ENCODE results near the gene MNT. TPM values are rescaled to one million over a fixed set of nuclear protein-coding genes. Genes with fewer than 3 reads are reported as not detected.
A peak's percentile ranks its signal among the peaks of the same experiment; 100 is the strongest.

Gene MNT
- total and polyA plus RNA-seq, 11 donors: 4.1 to 20.4 (median 9.8) TPM

DNA sequence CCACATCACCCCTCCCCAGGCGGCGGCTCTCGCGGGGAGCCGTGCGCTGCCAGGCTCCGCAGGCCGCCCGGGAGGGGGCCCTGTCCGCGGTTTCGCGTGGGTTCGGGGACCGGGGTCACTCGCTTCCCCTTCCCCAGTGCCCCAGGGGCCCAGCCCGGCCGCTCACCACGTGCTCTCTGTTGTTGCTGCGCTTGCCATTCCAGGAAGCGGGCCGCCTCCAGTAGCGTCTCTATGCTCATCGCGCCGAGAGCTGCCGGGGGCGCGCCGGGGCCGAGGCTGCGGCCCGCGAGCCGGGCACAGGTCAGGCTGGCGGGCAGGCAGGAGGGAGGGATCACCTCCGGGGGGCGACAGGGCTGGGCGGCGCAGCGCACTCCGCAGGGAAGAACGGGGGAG, 390 bp downstream of the MNT start:
- Histone ChIP-seq H3K27ac (peak overlapping the region; percentile 94 to 100 (median 99)), H3K4me1 (peaks cover 21 to 76% (median 61%) of the 10 kb centered on the region in 12 donors), H3K4me3 (peak overlapping the region; percentile 71 to 99 (median 92)), H3K9me3 (no peaks in the 10 kb centered on the region), H3K36me3 (no peaks in the 10 kb centered on the region), H3K27me3 (no peaks in the 10 kb centered on the region)
- intact Hi-C loops (cut with DNase I): no loop called here
- 0 to 2% (median 1%) methylated on average over 15 to 43 of the region's 43 CpGs for WGBS, 4 donors
- DNase-seq (peak; percentile 57 to 80 (median 67)), ATAC-seq (no peak)
- no peak for TF ChIP-seq POLR2A (IDR thresholded peaks at IDR 0.05)
- TF ChIP-seq, protein P1, sequence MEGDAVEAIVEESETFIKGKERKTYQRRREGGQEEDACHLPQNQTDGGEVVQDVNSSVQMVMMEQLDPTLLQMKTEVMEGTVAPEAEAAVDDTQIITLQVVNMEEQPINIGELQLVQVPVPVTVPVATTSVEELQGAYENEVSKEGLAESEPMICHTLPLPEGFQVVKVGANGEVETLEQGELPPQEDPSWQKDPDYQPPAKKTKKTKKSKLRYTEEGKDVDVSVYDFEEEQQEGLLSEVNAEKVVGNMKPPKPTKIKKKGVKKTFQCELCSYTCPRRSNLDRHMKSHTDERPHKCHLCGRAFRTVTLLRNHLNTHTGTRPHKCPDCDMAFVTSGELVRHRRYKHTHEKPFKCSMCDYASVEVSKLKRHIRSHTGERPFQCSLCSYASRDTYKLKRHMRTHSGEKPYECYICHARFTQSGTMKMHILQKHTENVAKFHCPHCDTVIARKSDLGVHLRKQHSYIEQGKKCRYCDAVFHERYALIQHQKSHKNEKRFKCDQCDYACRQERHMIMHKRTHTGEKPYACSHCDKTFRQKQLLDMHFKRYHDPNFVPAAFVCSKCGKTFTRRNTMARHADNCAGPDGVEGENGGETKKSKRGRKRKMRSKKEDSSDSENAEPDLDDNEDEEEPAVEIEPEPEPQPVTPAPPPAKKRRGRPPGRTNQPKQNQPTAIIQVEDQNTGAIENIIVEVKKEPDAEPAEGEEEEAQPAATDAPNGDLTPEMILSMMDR (IDR thresholded peaks at IDR 0.05): no peak

DNA sequence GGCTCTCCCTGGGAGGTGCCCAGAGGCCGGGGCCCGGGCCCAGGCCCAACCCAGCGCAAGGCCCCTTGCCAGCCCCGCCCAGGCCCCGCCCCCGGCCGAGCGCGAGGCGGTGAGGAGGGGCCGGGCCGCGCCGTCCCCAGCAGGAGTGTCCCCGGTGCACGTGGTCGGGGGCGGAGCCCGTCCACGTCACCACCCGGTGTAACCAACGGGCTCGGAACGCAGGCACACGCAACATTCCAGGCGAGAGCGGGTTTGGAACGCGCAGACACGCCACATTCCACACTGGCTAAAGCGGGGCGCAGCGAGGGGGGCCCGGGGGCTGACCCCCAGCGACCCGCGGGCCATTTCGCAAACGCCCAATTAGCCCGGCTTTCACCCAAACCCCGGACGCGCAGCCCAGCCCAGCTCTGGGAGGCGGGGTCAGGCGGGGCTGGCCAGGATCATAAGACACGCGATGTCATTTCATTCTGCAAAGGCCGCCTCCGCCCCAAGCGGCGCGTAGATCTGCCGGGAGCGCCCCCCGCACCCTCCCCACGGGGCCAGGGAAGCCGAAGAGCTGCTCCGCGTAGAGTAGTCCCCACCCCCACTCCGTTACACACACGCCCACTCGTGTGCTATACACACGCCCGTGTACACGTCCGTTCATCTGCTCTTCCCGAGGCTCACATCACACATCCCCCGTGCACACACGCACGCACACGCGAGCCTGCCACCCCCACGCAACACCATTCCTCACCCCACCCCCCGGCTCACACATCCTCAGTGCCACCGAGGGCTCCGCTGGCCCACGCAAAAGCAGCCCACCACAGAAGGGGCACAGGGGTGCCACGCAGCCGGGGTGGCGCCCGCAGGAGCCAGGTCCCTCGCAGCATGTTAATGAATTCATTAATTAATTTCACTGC, 1.0 kb downstream of the MNT start:
- TF ChIP-seq, protein P1 (IDR thresholded peaks at IDR 0.05): no peak
- peak; percentile 19 to 78 for TF ChIP-seq POLR2A (IDR thresholded peaks at IDR 0.05)
- Histone ChIP-seq H3K4me1 (peaks cover 24 to 76% (median 65%) of the 10 kb centered on the region in 12 donors), H3K4me3 (peak overlapping the region; percentile 71 to 99 (median 92)), H3K27me3 (no peaks in the 10 kb centered on the region), H3K9me3 (no peaks in the 10 kb centered on the region), H3K27ac (peak overlapping the region; percentile 95 to 100 (median 99)), H3K36me3 (no peaks in the 10 kb centered on the region)
- intact Hi-C loops (cut with DNase I): loop anchor here in 1 of 10 donors (10.0 kb wide), 2 partner anchors 305 to 685 kb away; partner anchors contain the start of gene TLCD2
- ATAC-seq: peak; percentile 52 to 76 (median 67)
- peak; percentile 96 to 97 (median 96) for DNase-seq
- WGBS, 4 donors: 0 to 2% (median 1%) methylated on average over 24 to 82 of the region's 82 CpGs

DNA sequence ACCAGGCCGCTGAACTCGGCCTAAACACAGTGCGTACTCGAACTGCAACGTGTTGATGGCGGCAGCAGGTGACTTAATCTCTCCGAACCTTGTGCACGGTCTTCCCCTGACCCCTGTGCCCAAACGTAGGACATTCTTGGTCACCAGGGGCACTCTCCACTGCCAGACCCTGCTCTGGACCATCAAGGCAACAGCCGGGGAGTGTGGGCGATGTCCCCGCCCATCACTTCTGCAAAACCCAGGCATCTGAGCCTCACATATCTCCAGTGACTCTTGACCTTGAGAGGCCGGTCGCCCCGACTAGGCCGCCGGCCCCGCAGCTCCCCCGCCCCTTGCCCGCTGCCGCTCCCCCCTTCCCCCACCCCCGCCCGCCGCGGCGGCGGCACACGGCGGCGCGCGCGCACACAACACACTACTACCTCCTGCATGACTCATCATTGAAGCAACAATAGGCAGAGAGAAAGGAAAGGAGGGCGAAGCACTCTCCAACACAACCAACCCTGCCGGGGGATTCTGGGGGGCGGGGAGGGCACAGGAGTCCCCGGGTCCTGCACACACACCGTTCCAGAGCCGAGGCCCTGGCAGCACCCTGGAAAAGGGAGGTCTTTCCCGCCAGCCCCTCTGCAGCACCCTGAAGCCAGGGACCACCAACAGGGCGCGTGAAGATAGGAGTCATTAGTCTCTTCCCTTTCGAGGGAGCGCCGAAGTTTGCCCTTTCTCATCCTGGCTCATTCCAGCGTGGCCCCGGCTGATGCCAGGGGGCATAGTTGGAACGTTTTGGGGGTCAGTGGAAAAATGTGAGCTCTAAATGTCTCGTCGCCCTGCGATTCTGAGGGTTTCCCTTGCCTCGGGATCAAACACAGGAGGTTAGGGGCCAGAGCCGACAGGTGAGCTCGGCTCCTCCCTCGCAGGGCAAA, 1.9 kb downstream of the MNT start:
- TF ChIP-seq, protein P1 (IDR thresholded peaks at IDR 0.05): no peak
- no peak for TF ChIP-seq POLR2A (IDR thresholded peaks at IDR 0.05)
- Histone ChIP-seq H3K4me1 (peaks cover 29 to 78% (median 67%) of the 10 kb centered on the region in 12 donors), H3K27ac (peak overlapping the region; percentile 95 to 100 (median 99)), H3K27me3 (no peaks in the 10 kb centered on the region), H3K9me3 (no peaks in the 10 kb centered on the region), H3K36me3 (no peaks in the 10 kb centered on the region), H3K4me3 (peak overlapping the region; percentile 71 to 99 (median 92))
- DNase-seq (peak; percentile 56 to 75 (median 66)), ATAC-seq (peak in 2 of 4 donors; percentile 6 to 13)
- 11 to 26% (median 12%) methylated on average over 12 to 55 of the region's 55 CpGs for WGBS, 4 donors
- intact Hi-C loops (cut with DNase I): loop anchor here in 1 of 10 donors (10.0 kb wide), 2 partner anchors 306 to 684 kb away; partner anchors contain the start of gene TLCD2
